Natural killer cell (primary cell): ENCODE results near the gene ABCB6. TPM values are rescaled to one million over a fixed set of nuclear protein-coding genes. Genes with fewer than 3 reads are reported as not detected.

ENCODE experiments used
- ATAC-seq, 3 donors: fragments of 150-1000 bp in 2 of 3; fragments of 200-7000 bp in 1 of 3; cut with Tn5 transposase; 1 replicate in 1 of 3; 2 replicates in 2 of 3; pipeline ENCODE4 v1.10.0; 2021; ENCODE audit warnings: mild to moderate bottlenecking in 2 of 3, moderate library complexity in 2 of 3
- DNase-seq, 2 donors: peaks; one replicate each; pipeline versions ENCODE4 v3.0.0 to v3.0.0-alpha.2; 2013 to 2021; ENCODE audit warnings: mixed read lengths in 1 of 2
- H3K27ac ChIP-seq: one replicate; pipeline ENCODE4 v1.5.1; 2013; ENCODE audit warnings: mild to moderate bottlenecking, low read length
- H3K27me3 ChIP-seq: one replicate; pipeline ENCODE4 v1.6.1; 2013; ENCODE audit warnings: low read length; ENCODE audit not compliant: control insufficient read depth, insufficient read depth
- H3K36me3 ChIP-seq: one replicate; pipeline ENCODE4 v1.6.1; 2013; ENCODE audit warnings: low read length; ENCODE audit not compliant: control insufficient read depth, insufficient read depth
- H3K4me1 ChIP-seq: one replicate; pipeline ENCODE4 v1.6.1; 2013; ENCODE audit warnings: low read length; ENCODE audit not compliant: control insufficient read depth, insufficient read depth
- H3K4me3 ChIP-seq: one replicate; pipeline ENCODE4 v1.5.1; 2013; ENCODE audit warnings: low read length
- H3K9me3 ChIP-seq: one replicate; pipeline ENCODE4 v1.6.1; 2013; ENCODE audit warnings: low read length; ENCODE audit not compliant: control insufficient read depth, insufficient read depth
- H3K27ac Mint-ChIP-seq, 2 donors: one replicate each; pipeline ENCODE4 v1.8.0; 2022; ENCODE audit warnings: mild to moderate bottlenecking in 2 of 2, mixed read lengths in 2 of 2, moderate library complexity in 1 of 2
- H3K27me3 Mint-ChIP-seq, 2 donors: one replicate each; pipeline ENCODE4 v1.8.0; 2022; ENCODE audit warnings: low read depth in 2 of 2, mixed read lengths in 2 of 2
- H3K36me3 Mint-ChIP-seq: one replicate; pipeline ENCODE4 v1.8.0; 2022; ENCODE audit warnings: mixed read lengths
- H3K4me1 Mint-ChIP-seq, 2 donors: one replicate each; pipeline ENCODE4 v1.8.0; 2022; ENCODE audit warnings: mixed read lengths in 2 of 2
- H3K4me3 Mint-ChIP-seq: one replicate; pipeline ENCODE4 v1.8.0; 2022; ENCODE audit warnings: mild to moderate bottlenecking, moderate library complexity, mixed read lengths
- H3K9me3 Mint-ChIP-seq, 2 donors: one replicate each; pipeline ENCODE4 v1.8.0; 2022; ENCODE audit warnings: mixed read lengths in 2 of 2
- WGBS: methylation state at CpG from one replicate; pipeline ENCODE4 v1.1.7; 2013; ENCODE audit warnings: missing lambda C conversion rate; ENCODE audit not compliant: insufficient coverage; 5-methylcytosine and 5-hydroxymethylcytosine counted together
- intact Hi-C: fragments of 100-400 bp; cut with micrococcal nuclease; formaldehyde crosslinking; loops from one replicate; pipeline ENCODE4 v1.14.2; 2022
- total RNA-seq, 4 donors: library from RNA; stranded (reverse); fragments of 120-200 nt in 1 of 4; gene quantifications; one replicate each; pipeline versions ENCODE4 v1.2.3 to v1.2.4, GENCODE V29; 2013 to 2022
- TF ChIP-seq, protein P1 (sequence below): fragments of 200-600 bp; IDR thresholded peaks from one replicate; pipeline ENCODE4 v1.8.0; 2022; ENCODE audit warnings: antibody characterized with exemption

Gene ABCB6
- total RNA-seq, 3 donors from 2014 or later (not counting 1 experiment from before 2014, with no cell fraction given), result 0.93 to 3.4 (median 1.9) TPM

DNA sequence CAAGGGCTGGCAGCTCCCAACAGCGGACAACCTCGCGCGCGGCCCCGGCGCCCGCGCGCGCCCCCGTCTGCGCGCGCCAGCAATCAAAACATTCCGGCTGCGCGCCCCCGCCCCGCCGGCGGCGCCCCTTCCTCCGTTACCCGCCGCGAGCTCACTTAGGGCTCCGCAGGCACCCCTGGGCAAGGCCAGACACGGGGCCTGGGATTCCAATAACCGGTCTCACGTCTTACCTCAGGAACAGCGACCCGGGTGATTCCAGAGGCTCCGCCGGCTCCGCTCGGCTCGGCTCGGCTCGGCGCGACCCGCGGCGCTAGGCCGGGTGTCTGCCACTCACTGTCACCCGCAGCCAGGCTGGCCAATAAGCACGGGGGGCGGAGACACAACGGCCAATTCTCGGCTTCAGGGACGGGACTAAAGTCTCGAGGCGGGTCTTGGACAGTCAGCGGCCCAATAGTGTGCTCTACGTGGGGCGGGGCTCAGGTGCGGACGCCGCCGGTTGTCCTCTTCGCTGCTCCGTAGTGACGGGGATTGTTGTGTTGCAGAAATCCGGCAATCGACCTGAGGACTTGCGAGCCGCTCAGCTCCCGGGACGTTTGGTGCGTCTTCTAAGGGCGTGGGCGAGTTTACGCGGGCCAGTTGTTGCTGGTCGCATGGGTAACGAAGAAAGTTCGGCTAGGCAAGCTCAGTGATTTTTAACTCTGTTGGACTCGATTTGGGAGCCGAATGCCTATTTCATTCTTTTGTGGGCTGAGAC lies 10.7 kb upstream of the ABCB6 start, which contains the start of the genes ANKZF1 and ATG9A:
Gene ANKZF1 (plus strand): TSS at position 502 of the 754 bp plus-strand sequence. CDS start 452 bp downstream, outside the sequence.
Gene ATG9A (minus strand): TSS at position 332 of the 754 bp plus-strand sequence. CDS start 1,612 bp downstream, outside the sequence.
- no peaks in the 10 kb centered on the region for H3K9me3 ChIP-seq
- peak; percentile 96 to 99 (median 97) for ATAC-seq
- under 1% methylated on average over 80 of the region's 80 CpGs for WGBS
- H3K27ac ChIP-seq, result peak within 1 kb of the TSS; percentile 88
- DNase-seq, result peak; percentile 96 to 99
- peaks cover 31 to 54% of the 10 kb centered on the region in 2 donors for H3K4me1 Mint-ChIP-seq
- TF ChIP-seq, protein P1, sequence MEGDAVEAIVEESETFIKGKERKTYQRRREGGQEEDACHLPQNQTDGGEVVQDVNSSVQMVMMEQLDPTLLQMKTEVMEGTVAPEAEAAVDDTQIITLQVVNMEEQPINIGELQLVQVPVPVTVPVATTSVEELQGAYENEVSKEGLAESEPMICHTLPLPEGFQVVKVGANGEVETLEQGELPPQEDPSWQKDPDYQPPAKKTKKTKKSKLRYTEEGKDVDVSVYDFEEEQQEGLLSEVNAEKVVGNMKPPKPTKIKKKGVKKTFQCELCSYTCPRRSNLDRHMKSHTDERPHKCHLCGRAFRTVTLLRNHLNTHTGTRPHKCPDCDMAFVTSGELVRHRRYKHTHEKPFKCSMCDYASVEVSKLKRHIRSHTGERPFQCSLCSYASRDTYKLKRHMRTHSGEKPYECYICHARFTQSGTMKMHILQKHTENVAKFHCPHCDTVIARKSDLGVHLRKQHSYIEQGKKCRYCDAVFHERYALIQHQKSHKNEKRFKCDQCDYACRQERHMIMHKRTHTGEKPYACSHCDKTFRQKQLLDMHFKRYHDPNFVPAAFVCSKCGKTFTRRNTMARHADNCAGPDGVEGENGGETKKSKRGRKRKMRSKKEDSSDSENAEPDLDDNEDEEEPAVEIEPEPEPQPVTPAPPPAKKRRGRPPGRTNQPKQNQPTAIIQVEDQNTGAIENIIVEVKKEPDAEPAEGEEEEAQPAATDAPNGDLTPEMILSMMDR, result no peak
- peaks cover 46% of the 10 kb centered on the region for H3K36me3 ChIP-seq
- peak within 1 kb of the TSS; percentile 100 for H3K4me3 Mint-ChIP-seq
- H3K36me3 Mint-ChIP-seq, result peaks cover 19% of the 10 kb centered on the region
- no peaks in the 10 kb centered on the region for H3K9me3 Mint-ChIP-seq
- peak within 1 kb of the TSS; percentile 99 for H3K27ac Mint-ChIP-seq
- intact Hi-C loops, result loop anchor here (1.0 to 2.0 kb wide), 6 partner anchors 10 to 66 kb away; partner anchors contain the start of genes DNAJB2, GLB1L, STK16 and TUBA4A
- H3K4me3 ChIP-seq, result peak within 1 kb of the TSS; percentile 88
- no peaks in the 10 kb centered on the region for H3K27me3 ChIP-seq
- H3K4me1 ChIP-seq, result peaks cover 34% of the 10 kb centered on the region
- no peaks in the 10 kb centered on the region for H3K27me3 Mint-ChIP-seq

DNA sequence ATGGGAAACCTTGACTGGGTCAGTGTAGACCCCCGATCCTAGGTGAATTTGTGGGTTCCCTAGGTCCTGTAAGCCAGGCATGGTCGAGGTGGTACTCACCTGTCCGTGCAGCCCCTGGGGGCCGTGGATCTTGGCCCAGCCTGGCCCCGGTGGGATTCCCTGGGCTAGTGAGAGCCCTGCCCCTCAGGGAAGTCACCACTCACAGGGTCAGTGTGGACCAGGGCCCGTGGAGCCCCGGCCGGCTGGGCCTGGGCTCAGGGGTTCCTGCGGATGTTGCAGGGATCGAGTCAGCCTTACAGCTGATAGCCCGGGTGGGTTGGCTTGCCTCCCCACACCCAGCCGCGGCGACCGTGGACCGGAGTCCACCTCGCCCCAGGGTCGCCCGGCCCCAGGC lies 10.2 kb upstream of the ABCB6 start:
- Mint-ChIP-seq H3K4me3 (peak overlapping the region; percentile 100), H3K36me3 (peaks cover 14% of the 10 kb centered on the region), H3K27ac (peak overlapping the region; percentile 99), H3K27me3 (no peaks in the 10 kb centered on the region), H3K4me1 (peaks cover 31 to 54% of the 10 kb centered on the region in 2 donors), H3K9me3 (no peaks in the 10 kb centered on the region)
- intact Hi-C loops, result loop anchor here (1.0 to 2.0 kb wide), 6 partner anchors 10 to 66 kb away; partner anchors contain the start of genes DNAJB2, GLB1L, STK16 and TUBA4A
- peaks cover 37% of the 10 kb centered on the region for H3K4me1 ChIP-seq
- peak overlapping the region; percentile 88 for H3K4me3 ChIP-seq
- WGBS, result 1% methylated on average over 19 of the region's 19 CpGs
- peaks cover 46% of the 10 kb centered on the region for H3K36me3 ChIP-seq
- DNase-seq (no peak), ATAC-seq (no peak)
- no peaks in the 10 kb centered on the region for H3K9me3 ChIP-seq
- H3K27me3 ChIP-seq, result no peaks in the 10 kb centered on the region
- TF ChIP-seq, protein P1, result no peak
- peak overlapping the region; percentile 71 for H3K27ac ChIP-seq

DNA sequence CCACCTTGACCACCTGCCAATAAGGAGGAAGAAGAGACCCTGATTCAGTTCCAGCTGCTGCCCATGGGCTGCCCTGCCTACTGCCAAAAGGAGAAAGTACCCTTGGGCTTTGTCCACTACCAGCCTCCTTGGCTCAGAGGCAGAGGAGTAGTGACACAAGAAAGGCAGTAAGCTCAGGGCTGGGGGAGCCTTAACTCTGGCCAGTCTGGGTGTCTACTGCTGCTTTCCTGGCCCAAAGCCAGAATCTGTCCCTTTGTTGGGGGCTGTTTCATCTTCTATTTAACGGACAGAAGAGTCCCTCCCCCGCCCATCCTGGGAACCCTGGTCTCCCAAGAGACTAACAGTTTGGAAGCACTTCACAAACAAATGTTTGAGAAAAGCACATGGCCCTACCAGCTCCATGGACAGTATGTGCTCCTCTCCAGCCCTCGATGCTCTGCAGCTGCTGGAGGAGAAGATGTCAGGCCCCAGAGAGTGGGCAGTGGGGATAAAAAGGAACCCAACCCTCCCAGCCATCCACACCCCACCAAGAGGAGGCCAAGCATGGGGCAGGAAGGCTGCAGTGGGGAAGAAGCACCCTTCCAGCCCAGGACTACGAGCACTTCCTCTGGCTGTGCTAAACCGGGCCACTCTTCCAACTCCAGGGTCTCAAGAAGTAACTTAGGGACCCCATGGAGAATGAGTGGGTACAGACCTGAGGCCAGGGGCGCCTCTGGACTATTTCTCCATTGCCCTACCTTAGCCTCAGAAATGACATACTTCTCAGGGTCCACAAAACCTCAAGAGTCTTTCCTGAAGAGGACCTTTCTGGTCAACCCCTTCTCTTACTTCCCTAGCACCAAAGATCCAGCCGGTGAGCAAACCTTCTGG lies 9.5 kb upstream of the ABCB6 start:
- intact Hi-C loops, result loop anchor here (2.0 kb wide), 1 partner anchor 17 kb away; the partner anchor contains the start of genes GLB1L and STK16
- Histone ChIP-seq H3K27me3 (no peaks in the 10 kb centered on the region), H3K36me3 (peaks cover 46% of the 10 kb centered on the region), H3K9me3 (no peaks in the 10 kb centered on the region), H3K4me3 (peak overlapping the region; percentile 88), H3K27ac (peak overlapping the region; percentile 71), H3K4me1 (peaks cover 37% of the 10 kb centered on the region)
- H3K4me3 Mint-ChIP-seq, result peak overlapping the region; percentile 100
- H3K36me3 Mint-ChIP-seq, result peaks cover 9% of the 10 kb centered on the region
- H3K27ac Mint-ChIP-seq, result peak overlapping the region; percentile 99
- no peaks in the 10 kb centered on the region for H3K9me3 Mint-ChIP-seq
- ATAC-seq (no peak), DNase-seq (no peak)
- WGBS, result 37% methylated on average over 6 of the region's 7 CpGs
- peaks cover 31 to 54% of the 10 kb centered on the region in 2 donors for H3K4me1 Mint-ChIP-seq
- no peaks in the 10 kb centered on the region for H3K27me3 Mint-ChIP-seq
- TF ChIP-seq, protein P1, result no peak
